Measurements from ENCODE around the gene LIN28B.

LIN28B gene

GRCh38 chr6:104986625-104987024 lies 29.7 kb downstream of the LIN28B start:
- no peak for TF ChIP-seq CTCF (IDR thresholded peaks at IDR 0.05)

- no peak for TF ChIP-seq CTCF (IDR thresholded peaks at IDR 0.05)
These were observed 30.3 kb downstream of the LIN28B start for GRCh38 chr6:104987218-104987617.

- no peak for TF ChIP-seq CTCF (IDR thresholded peaks at IDR 0.05)
These were observed 33.2 kb downstream of the LIN28B start for GRCh38 chr6:104990085-104990484.

- peak; percentile 26; the same call in 1 of the 2 replicates for TF ChIP-seq CTCF (IDR thresholded peaks at IDR 0.05)
These were observed 39.2 kb downstream of the LIN28B start for GRCh38 chr6:104995989-104996617.

- TF ChIP-seq CTCF (IDR thresholded peaks at IDR 0.05), result no peak
These were observed 44.2 kb downstream of the LIN28B start for GRCh38 chr6:105001063-105001462.

- no peak for TF ChIP-seq CTCF (IDR thresholded peaks at IDR 0.05)
These were observed 45.0 kb downstream of the LIN28B start for GRCh38 chr6:105001906-105002305.

- TF ChIP-seq CTCF (IDR thresholded peaks at IDR 0.05), result no peak
These were observed 48.5 kb downstream of the LIN28B start for GRCh38 chr6:105005451-105005850.

- TF ChIP-seq CTCF (IDR thresholded peaks at IDR 0.05), result no peak
These were observed 57.5 kb downstream of the LIN28B start for GRCh38 chr6:105014448-105014847.
